Measurements from ENCODE around the gene MXD3. TPM values are rescaled to one million over a fixed set of nuclear protein-coding genes. Genes with fewer than 3 reads are reported as not detected.

The MXD3 gene
- total RNA-seq, 1 donor from 2014 or later: 20.6 TPM

Other genes starting within 250 kb of the MXD3 start
- 244 and 258 TPM in 2 replicates for gene FGFR4, start 225.0 kb downstream of the MXD3 start, total RNA-seq
- gene NSD1, start 178.1 kb downstream of the MXD3 start, total RNA-seq: 168 and 178 TPM in 2 replicates
- 26.9 and 30.0 TPM in 2 replicates for gene RAB24, start 8.2 kb downstream of the MXD3 start, total RNA-seq
- gene PRELID1, start 8.1 kb downstream of the MXD3 start, total RNA-seq: 94.0 and 114 TPM in 2 replicates
- gene LMAN2, start 39.8 kb upstream of the MXD3 start, total RNA-seq: 106 and 111 TPM in 2 replicates
- 13.0 and 15.0 TPM in 2 replicates for gene RGS14, start 46.0 kb upstream of the MXD3 start, total RNA-seq
- gene SLC34A1, start 72.5 kb upstream of the MXD3 start, total RNA-seq: not detected in 2 replicates
- not detected in 2 replicates for gene PFN3, start 88.8 kb upstream of the MXD3 start, total RNA-seq
- 4.0 and 4.7 TPM in 2 replicates for gene F12, start 97.7 kb upstream of the MXD3 start, total RNA-seq
- gene GRK6, start 114.8 kb upstream of the MXD3 start, total RNA-seq: 40.2 and 43.0 TPM in 2 replicates
- 11.7 and 13.1 TPM in 2 replicates for gene PRR7, start 134.9 kb upstream of the MXD3 start, total RNA-seq
- gene DBN1, start 161.7 kb upstream of the MXD3 start, total RNA-seq: 396 and 422 TPM in 2 replicates
- 113 and 119 TPM in 2 replicates for gene PDLIM7, start 185.7 kb upstream of the MXD3 start, total RNA-seq
- 11.6 and 13.7 TPM in 2 replicates for gene DOK3, start 197.9 kb upstream of the MXD3 start, total RNA-seq
- 88.4 and 93.1 TPM in 2 replicates for gene DDX41, start 205.1 kb upstream of the MXD3 start, total RNA-seq
- gene FAM193B, start 242.7 kb upstream of the MXD3 start, total RNA-seq: 163 and 165 TPM in 2 replicates

Data from progenitor cell of endocrine pancreas (in vitro differentiated cells).